Caco-2 (cell line): ENCODE results near the gene TARS3. TPM values are rescaled to one million over a fixed set of nuclear protein-coding genes. Genes with fewer than 3 reads are reported as not detected.
"Not testable (repeated sequence)": the region's sequence is repeated elsewhere in the genome, so short reads cannot be mapped to it uniquely, and the experiment has no call there.

Experiments used
- BruUV-seq: library from RNA; stranded (reverse); fragments of 400-500 nt; replicated peaks from 2 replicates; lab custom pipeline; 2021; lab: Mats Ljungman, UMichigan
- CTCF ChIA-PET: fragments of 300-600 bp; sonication (Branson Sonifier 250); formaldehyde crosslinking; loops from one replicate; lab custom pipeline; 2022; ENCODE audit warnings: antibody characterized with exemption; lab: Charles Lee
- POLR2A ChIA-PET: fragments of 300-600 bp; sonication (Branson Sonifier 250); formaldehyde crosslinking; loops from one replicate; lab custom pipeline; 2022; ENCODE audit warnings: antibody characterized with exemption; lab: Charles Lee
- DNase-seq, 2 experiments: peaks; one replicate each; pipeline versions ENCODE4 v3.0.0 to v3.0.0-alpha.2; 2020 to 2022
- H3K27me3 ChIP-seq: replicated peaks from 2 replicates; pipeline ENCODE4 v1.6.0; 2011; ENCODE audit warnings: low read length; ENCODE audit not compliant: control insufficient read depth, insufficient read depth
- H3K36me3 ChIP-seq: 2 replicates; pipeline ENCODE4 v1.5.1; 2011; ENCODE audit warnings: low read length; ENCODE audit not compliant: control insufficient read depth, insufficient read depth
- H3K4me1 ChIP-seq: fragments of 250-450 bp; sonication (Bioruptor Pico); 2 replicates; pipeline ENCODE4 v1.5.1; 2020; ENCODE audit warnings: mild to moderate bottlenecking
- H3K4me3 ChIP-seq: 2 replicates; pipeline ENCODE4 v1.5.1; 2011; ENCODE audit warnings: low read depth, mild to moderate bottlenecking, control low read depth, low read length
- H3K9me3 ChIP-seq: fragments of 250-450 bp; sonication (Bioruptor Pico); 2 replicates; pipeline ENCODE4 v1.5.1; 2020; ENCODE audit warnings: mild to moderate bottlenecking, moderate library complexity
- H3K27ac Mint-ChIP-seq: one replicate; pipeline ENCODE4 v1.8.0; 2022; ENCODE audit warnings: mixed read lengths; ENCODE audit not compliant: unreplicated experiment
- H3K27me3 Mint-ChIP-seq: one replicate; pipeline ENCODE4 v1.8.0; 2022; ENCODE audit warnings: mixed read lengths; ENCODE audit not compliant: insufficient read depth, unreplicated experiment
- H3K36me3 Mint-ChIP-seq: one replicate; pipeline ENCODE4 v1.8.0; 2022; ENCODE audit warnings: mild to moderate bottlenecking, mixed read lengths; ENCODE audit not compliant: insufficient read depth, unreplicated experiment
- H3K4me1 Mint-ChIP-seq: one replicate; pipeline ENCODE4 v1.8.0; 2022; ENCODE audit warnings: low read depth, mixed read lengths; ENCODE audit not compliant: unreplicated experiment
- H3K4me3 Mint-ChIP-seq: one replicate; pipeline ENCODE4 v1.8.0; 2022; ENCODE audit warnings: mild to moderate bottlenecking, moderate library complexity, mixed read lengths; ENCODE audit not compliant: unreplicated experiment
- H3K9me3 Mint-ChIP-seq: one replicate; pipeline ENCODE4 v1.8.0; 2022; ENCODE audit warnings: mixed read lengths; ENCODE audit not compliant: unreplicated experiment
- CTCF ChIP-seq, 2 experiments: fragments of 200-600 bp in 1 of 2; IDR thresholded peaks; 1 replicate in 1 of 2; 2 replicates in 1 of 2; pipeline versions ENCODE4 v1.5.1 to v1.8.0; 2011 to 2022; ENCODE audit warnings: antibody characterized with exemption in 1 of 2, control low read depth in 1 of 2, inconsistent platforms in 1 of 2, low read depth in 1 of 2, low read length in 1 of 2, mild to moderate bottlenecking in 1 of 2, moderate library complexity in 1 of 2; ENCODE audit not compliant: insufficient read depth in 1 of 2, severe bottlenecking in 1 of 2, unreplicated experiment in 1 of 2
- intact Hi-C: fragments of 100-400 bp; cut with micrococcal nuclease; formaldehyde crosslinking; loops from one replicate; pipeline ENCODE4 v1.10.0; 2022; ENCODE audit not compliant: unreplicated experiment
- total RNA-seq: library from RNA; stranded (reverse); gene quantifications from 2 replicates; pipeline ENCODE4 v1.2.3, GENCODE V29; 2022

TARS3 gene
- total RNA-seq, 1 experiment from 2014 or later: 9.8 TPM

- Mint-ChIP-seq H3K9me3 (no peaks in the 10 kb centered on the region), H3K4me3 (no peak overlapping the region), H3K4me1 (peaks cover 8% of the 10 kb centered on the region), H3K27ac (no peak overlapping the region), H3K36me3 (no peaks in the 10 kb centered on the region), H3K27me3 (no peaks in the 10 kb centered on the region)
- ChIA-PET CTCF (no interaction called here), POLR2A (no interaction called here)
- intact Hi-C loops: no loop called here
- no peaks in the 10 kb centered on the region for H3K9me3 ChIP-seq
- no peak for TF ChIP-seq CTCF (IDR thresholded peaks at IDR 0.05; ENCODE audit: insufficient read depth in 1 of 2, low read depth in 1 of 2, low read length in 1 of 2, severe bottlenecking in 1 of 2, unreplicated experiment in 1 of 2)
- H3K27me3 ChIP-seq: no peaks in the 10 kb centered on the region
- H3K4me3 ChIP-seq: no peak overlapping the region
- no TSS peak for BruUV-seq
- H3K4me1 ChIP-seq: peaks cover 13% of the 10 kb centered on the region
- DNase-seq: no peak
- H3K36me3 ChIP-seq: no peaks in the 10 kb centered on the region
Observed at GRCh38 chr15:101633356-101633755, 90.9 kb downstream of the TARS3 start.

DNA sequence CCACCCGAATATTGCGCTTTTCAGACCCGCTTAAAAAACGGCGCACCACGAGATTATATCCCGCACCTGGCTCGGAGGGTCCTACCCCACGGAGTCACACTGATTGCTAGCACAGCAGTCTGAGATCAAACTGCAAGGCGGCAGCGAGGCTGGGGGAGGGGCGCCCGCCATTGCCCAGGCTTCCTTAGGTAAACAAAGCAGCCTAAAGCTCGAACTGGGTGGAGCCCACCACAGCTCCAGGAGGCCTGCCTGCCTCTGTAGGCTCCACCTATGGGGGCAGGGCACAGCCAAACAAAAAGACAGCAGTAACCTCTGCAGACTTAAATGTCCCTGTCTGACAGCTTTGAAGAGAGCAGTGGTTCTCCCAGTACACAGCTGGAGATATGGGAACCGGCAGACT lies 97.5 kb downstream of the TARS3 start:
- intact Hi-C loops, CTCF ChIA-PET, H3K27ac Mint-ChIP-seq, BruUV-seq, H3K27me3 Mint-ChIP-seq, POLR2A ChIA-PET, H3K4me1 ChIP-seq, H3K9me3 ChIP-seq, H3K4me1 Mint-ChIP-seq, H3K4me3 Mint-ChIP-seq, DNase-seq, H3K36me3 Mint-ChIP-seq, H3K4me3 ChIP-seq, H3K27me3 ChIP-seq, H3K36me3 ChIP-seq: not testable (repeated sequence)
- peaks cover 12% of the 10 kb centered on the region for H3K9me3 Mint-ChIP-seq

DNA sequence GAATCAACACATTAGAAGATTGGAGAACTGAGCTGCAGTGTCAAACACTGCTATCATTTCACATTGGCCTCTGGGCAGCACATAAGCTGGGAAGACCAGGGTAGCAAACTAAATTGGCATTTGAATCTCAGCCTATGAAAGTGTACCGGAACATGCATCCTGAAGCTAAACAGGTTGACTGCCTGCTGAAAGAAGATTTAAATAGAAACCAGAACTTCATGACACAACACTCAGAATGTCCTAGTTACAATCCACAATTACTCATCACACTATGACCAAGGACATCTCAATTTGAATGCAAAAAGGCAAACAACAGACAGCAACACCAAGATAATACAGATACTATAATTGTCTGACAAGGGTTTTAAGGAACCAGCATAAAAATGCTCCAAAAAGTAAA lies 98.3 kb downstream of the TARS3 start:
- no peak for DNase-seq
- H3K4me3 Mint-ChIP-seq: no peak overlapping the region
- no peaks in the 10 kb centered on the region for H3K4me1 Mint-ChIP-seq
- no TSS peak for BruUV-seq
- H3K9me3 ChIP-seq: no peaks in the 10 kb centered on the region
- no peaks in the 10 kb centered on the region for H3K27me3 ChIP-seq
- H3K4me1 ChIP-seq: no peaks in the 10 kb centered on the region
- CTCF ChIA-PET: no interaction called here
- no peak overlapping the region for H3K27ac Mint-ChIP-seq
- no peaks in the 10 kb centered on the region for H3K36me3 Mint-ChIP-seq
- H3K27me3 Mint-ChIP-seq: no peaks in the 10 kb centered on the region
- peaks cover 12% of the 10 kb centered on the region for H3K9me3 Mint-ChIP-seq
- POLR2A ChIA-PET: no interaction called here
- H3K36me3 ChIP-seq: no peaks in the 10 kb centered on the region
- TF ChIP-seq CTCF (IDR thresholded peaks at IDR 0.05; ENCODE audit: insufficient read depth in 1 of 2, low read depth in 1 of 2, low read length in 1 of 2, severe bottlenecking in 1 of 2, unreplicated experiment in 1 of 2): no peak
- H3K4me3 ChIP-seq: no peak overlapping the region
- intact Hi-C loops: no loop called here

DNA sequence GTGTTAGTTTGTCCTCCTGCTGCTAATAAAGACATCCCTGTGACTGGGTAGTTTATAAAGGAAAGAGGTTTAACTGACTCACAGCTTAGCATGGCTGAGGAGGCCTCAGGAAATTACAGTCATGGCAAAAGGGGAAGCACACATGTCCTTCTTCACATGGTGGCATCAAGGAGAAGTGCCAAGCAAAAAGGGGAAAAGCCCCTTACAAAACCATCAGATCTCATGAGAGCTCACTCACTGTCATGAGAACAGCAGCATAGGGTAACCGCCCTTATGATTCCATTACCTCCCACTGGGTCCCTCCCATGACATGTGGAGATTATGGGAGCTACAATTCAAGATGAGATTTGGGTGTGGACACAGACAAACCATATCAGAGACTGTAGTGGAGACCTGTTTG lies 99.1 kb downstream of the TARS3 start:
- Histone ChIP-seq H3K9me3 (no peaks in the 10 kb centered on the region), H3K4me1 (no peaks in the 10 kb centered on the region), H3K27me3 (no peaks in the 10 kb centered on the region), H3K36me3 (no peaks in the 10 kb centered on the region), H3K4me3 (no peak overlapping the region)
- Mint-ChIP-seq H3K27me3 (no peaks in the 10 kb centered on the region), H3K27ac (no peak overlapping the region), H3K4me3 (no peak overlapping the region), H3K36me3 (no peaks in the 10 kb centered on the region), H3K4me1 (no peaks in the 10 kb centered on the region), H3K9me3 (peaks cover 12% of the 10 kb centered on the region)
- no TSS peak for BruUV-seq
- POLR2A ChIA-PET: no interaction called here
- no peak for DNase-seq
- TF ChIP-seq CTCF (IDR thresholded peaks at IDR 0.05; ENCODE audit: insufficient read depth in 1 of 2, low read depth in 1 of 2, low read length in 1 of 2, severe bottlenecking in 1 of 2, unreplicated experiment in 1 of 2): no peak
- CTCF ChIA-PET: no interaction called here
- intact Hi-C loops: no loop called here
